ENCODE measurements around the gene TMEM109.

- TF ChIP-seq, protein P1, sequence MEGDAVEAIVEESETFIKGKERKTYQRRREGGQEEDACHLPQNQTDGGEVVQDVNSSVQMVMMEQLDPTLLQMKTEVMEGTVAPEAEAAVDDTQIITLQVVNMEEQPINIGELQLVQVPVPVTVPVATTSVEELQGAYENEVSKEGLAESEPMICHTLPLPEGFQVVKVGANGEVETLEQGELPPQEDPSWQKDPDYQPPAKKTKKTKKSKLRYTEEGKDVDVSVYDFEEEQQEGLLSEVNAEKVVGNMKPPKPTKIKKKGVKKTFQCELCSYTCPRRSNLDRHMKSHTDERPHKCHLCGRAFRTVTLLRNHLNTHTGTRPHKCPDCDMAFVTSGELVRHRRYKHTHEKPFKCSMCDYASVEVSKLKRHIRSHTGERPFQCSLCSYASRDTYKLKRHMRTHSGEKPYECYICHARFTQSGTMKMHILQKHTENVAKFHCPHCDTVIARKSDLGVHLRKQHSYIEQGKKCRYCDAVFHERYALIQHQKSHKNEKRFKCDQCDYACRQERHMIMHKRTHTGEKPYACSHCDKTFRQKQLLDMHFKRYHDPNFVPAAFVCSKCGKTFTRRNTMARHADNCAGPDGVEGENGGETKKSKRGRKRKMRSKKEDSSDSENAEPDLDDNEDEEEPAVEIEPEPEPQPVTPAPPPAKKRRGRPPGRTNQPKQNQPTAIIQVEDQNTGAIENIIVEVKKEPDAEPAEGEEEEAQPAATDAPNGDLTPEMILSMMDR (conservative IDR thresholded peaks at IDR 0.05; ENCODE audit: low read length) = peak; percentile 68
- no peak for TF ChIP-seq EZH2phosphoT487 (IDR thresholded peaks at IDR 0.05; ENCODE audit: borderline replicate concordance)
These were observed 1.4 kb downstream of the TMEM109 start for GRCh38 chr11:60915248-60915914.
